NB4 (cell line): ENCODE measurements around the gene CMIP.

Experiments
- CTCF ChIP-seq: IDR thresholded peaks from one replicate; pipeline ENCODE4 v1.5.1; 2012; ENCODE audit warnings: low read depth, low read length
- MAX ChIP-seq: IDR thresholded peaks from 2 replicates; pipeline ENCODE4 v1.6.1; 2011; ENCODE audit warnings: low read depth, low read length
- POLR2A ChIP-seq: IDR thresholded peaks from 2 replicates; pipeline ENCODE4 v1.6.1; 2011; ENCODE audit warnings: mild to moderate bottlenecking; ENCODE audit not compliant: insufficient read length; ENCODE audit errors: extremely low read depth

GRCh38 chr16:81589975-81590650 is 145.5 kb downstream of the CMIP start:
- no peak for TF ChIP-seq MAX
- no peak for TF ChIP-seq CTCF
- no peak for TF ChIP-seq POLR2A
